GM21515 (cell line): Measurements from ENCODE around the gene BBS1.

Source experiments
- ATAC-seq: cut with Tn5 transposase; IDR thresholded peaks from one replicate; pipeline ENCODE4 v1.9.1; 2021; ENCODE audit not compliant: unreplicated experiment

BBS1 gene

GRCh38 chr11:66476841-66477251 lies 33.6 kb upstream of the BBS1 start:
- no peak for ATAC-seq

- ATAC-seq = no peak
Measured at GRCh38 chr11:66477263-66478201, 32.9 kb upstream of the BBS1 start.

GRCh38 chr11:66478729-66479393 lies 31.6 kb upstream of the BBS1 start:
- no peak for ATAC-seq

- no peak for ATAC-seq
Measured at GRCh38 chr11:66479394-66480116, 30.9 kb upstream of the BBS1 start.

GRCh38 chr11:66480117-66480938 lies 30.1 kb upstream of the BBS1 start, which contains the start of gene DPP3:
TSS of gene DPP3 (plus strand) at chr11:66480434. CDS start at chr11:66482201, 1,767 bp downstream.
- ATAC-seq = peak; percentile 80

GRCh38 chr11:66484806-66485380 lies 25.5 kb upstream of the BBS1 start:
- no peak for ATAC-seq

GRCh38 chr11:66488957-66489356 lies 21.5 kb upstream of the BBS1 start:
- no peak for ATAC-seq

GRCh38 chr11:66489636-66490035 lies 20.8 kb upstream of the BBS1 start:
- no peak for ATAC-seq

GRCh38 chr11:66491315-66491935 lies 19.0 kb upstream of the BBS1 start:
- ATAC-seq = no peak

- ATAC-seq = no peak
Measured at GRCh38 chr11:66492161-66492865, 18.1 kb upstream of the BBS1 start.

- ATAC-seq = no peak
Measured at GRCh38 chr11:66493130-66493529, 17.3 kb upstream of the BBS1 start.

GRCh38 chr11:66494458-66494857 lies 16.0 kb upstream of the BBS1 start:
- no peak for ATAC-seq

GRCh38 chr11:66494935-66495334 lies 15.5 kb upstream of the BBS1 start:
- no peak for ATAC-seq

GRCh38 chr11:66495401-66495854 lies 15.0 kb upstream of the BBS1 start:
- no peak for ATAC-seq

- ATAC-seq = no peak
Measured at GRCh38 chr11:66497206-66497605, 13.2 kb upstream of the BBS1 start.

GRCh38 chr11:66498506-66498905 lies 11.9 kb upstream of the BBS1 start:
- ATAC-seq = no peak

- ATAC-seq = no peak
Measured at GRCh38 chr11:66505276-66505816, 5.1 kb upstream of the BBS1 start.

GRCh38 chr11:66509131-66509561 lies 1.3 kb upstream of the BBS1 start:
- ATAC-seq = no peak

GRCh38 chr11:66510990-66511339 lies 530 bp downstream of the BBS1 start:
- ATAC-seq = no peak
